Stimulated activated CD4-positive, alpha-beta T cell treated with anti-CD3 and anti-CD28 coated beads, Interleukin-1b, Interleukin-23, amount 100 ng/mL, for 24 hours (primary cell): ENCODE data around the gene NME7.
A peak's percentile ranks its signal among the peaks of the same experiment; 100 is the strongest.
"Not testable (repeated sequence)": the region's sequence is repeated elsewhere in the genome, so short reads cannot be mapped to it uniquely, and the experiment has no call there.

Source experiments
- DNase-seq, 4 experiments: peaks; one replicate each; pipeline ENCODE4 v3.0.0-alpha.2; 2020; ENCODE audit warnings: low read depth in 4 of 4, low spot score in 1 of 4

The NME7 gene

GRCh38 chr1:169367686-169368405 is at the start of gene NME7, which contains the start of gene BLZF1:
Gene NME7, minus strand, starts transcription at chr1:169367797. Its CDS starts 87 bp downstream, at chr1:169367710.
Gene BLZF1, plus strand, starts transcription at chr1:169368195. Its CDS starts 1,328 bp downstream, at chr1:169369523.
- DNase-seq: peak; percentile 91 to 97 (median 94)

GRCh38 chr1:169414952-169415351 is 47.4 kb upstream of the NME7 start:
- DNase-seq: no peak

GRCh38 chr1:169408340-169408739 is 40.7 kb upstream of the NME7 start:
- DNase-seq: not testable (repeated sequence)

- not testable (repeated sequence) for DNase-seq
Observed at GRCh38 chr1:169402578-169402977, 35.0 kb upstream of the NME7 start.

- DNase-seq: no peak
Observed at GRCh38 chr1:169395955-169396354, 28.4 kb upstream of the NME7 start.

GRCh38 chr1:169392406-169392805 is 24.8 kb upstream of the NME7 start:
- DNase-seq: no peak

GRCh38 chr1:169390303-169390702 is 22.7 kb upstream of the NME7 start:
- DNase-seq: no peak

GRCh38 chr1:169387399-169387798 is 19.8 kb upstream of the NME7 start:
- no peak for DNase-seq

- no peak for DNase-seq
Observed at GRCh38 chr1:169383449-169383848, 15.9 kb upstream of the NME7 start.

GRCh38 chr1:169381162-169381561 is 13.6 kb upstream of the NME7 start:
- no peak for DNase-seq

- no peak for DNase-seq
Observed at GRCh38 chr1:169371404-169371803, 3.8 kb upstream of the NME7 start.

- DNase-seq: no peak
Observed at GRCh38 chr1:169368406-169368769, 791 bp upstream of the NME7 start.

- DNase-seq: no peak
Observed at GRCh38 chr1:169367096-169367685, 406 bp downstream of the NME7 start.

- no peak for DNase-seq
Observed at GRCh38 chr1:169364948-169365347, 2.6 kb downstream of the NME7 start.

GRCh38 chr1:169363046-169363730 is 4.4 kb downstream of the NME7 start:
- DNase-seq: no peak

GRCh38 chr1:169361281-169361680 is 6.3 kb downstream of the NME7 start:
- no peak for DNase-seq

GRCh38 chr1:169360415-169360814 is 7.2 kb downstream of the NME7 start:
- DNase-seq: no peak

- no peak for DNase-seq
Observed at GRCh38 chr1:169348383-169349036, 19.1 kb downstream of the NME7 start.

- DNase-seq: no peak
Observed at GRCh38 chr1:169347688-169348382, 19.8 kb downstream of the NME7 start.

GRCh38 chr1:169346036-169346589 is 21.5 kb downstream of the NME7 start:
- no peak for DNase-seq

GRCh38 chr1:169345511-169345910 is 22.1 kb downstream of the NME7 start:
- no peak for DNase-seq
